ENCODE data around the gene TMEM178A. TPM values are rescaled to one million over a fixed set of nuclear protein-coding genes. Genes with fewer than 3 reads are reported as not detected.

Gene TMEM178A
- total RNA-seq, 1 donor from 2014 or later: 6.6 TPM

Other genes starting within 250 kb of the TMEM178A start
- gene MAP4K3, start 228.6 kb upstream of the TMEM178A start, total RNA-seq: 50.4 TPM
- gene THUMPD2, start 113.3 kb downstream of the TMEM178A start, total RNA-seq: 17.8 TPM

Measured in sciatic nerve (tissue), 1 donor.